ENCODE results near the gene PRELP.
A peak's percentile ranks its signal among the peaks of the same experiment; 100 is the strongest.
"Not testable (repeated sequence)": the region's sequence is repeated elsewhere in the genome, so short reads cannot be mapped to it uniquely, and the experiment has no call there.

PRELP gene

DNA sequence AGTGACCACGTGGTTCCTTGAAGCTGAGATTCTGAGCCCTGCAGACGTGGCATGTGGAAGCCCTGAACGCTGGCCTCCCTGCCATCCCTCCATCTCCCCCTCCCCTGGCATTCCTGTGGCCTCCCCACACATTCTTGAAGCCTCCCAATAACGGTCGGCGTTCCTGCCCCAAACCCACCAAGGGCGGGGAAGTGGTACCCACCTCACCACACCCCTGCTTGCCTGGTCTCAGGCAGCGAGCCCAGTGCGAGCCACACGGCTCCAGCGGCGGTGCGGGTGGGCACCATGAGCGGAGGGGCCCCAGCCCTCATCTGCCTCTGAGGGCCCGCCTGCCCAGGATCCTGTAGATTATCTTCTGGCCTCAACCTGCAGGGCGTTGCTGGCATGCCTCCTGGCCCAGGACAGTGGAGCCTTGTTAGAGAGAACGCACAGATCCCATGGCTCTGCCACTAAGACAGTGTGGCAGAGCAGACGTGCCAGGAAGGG lies 20.6 kb upstream of the PRELP start:
- DNase-seq: no peak

DNA sequence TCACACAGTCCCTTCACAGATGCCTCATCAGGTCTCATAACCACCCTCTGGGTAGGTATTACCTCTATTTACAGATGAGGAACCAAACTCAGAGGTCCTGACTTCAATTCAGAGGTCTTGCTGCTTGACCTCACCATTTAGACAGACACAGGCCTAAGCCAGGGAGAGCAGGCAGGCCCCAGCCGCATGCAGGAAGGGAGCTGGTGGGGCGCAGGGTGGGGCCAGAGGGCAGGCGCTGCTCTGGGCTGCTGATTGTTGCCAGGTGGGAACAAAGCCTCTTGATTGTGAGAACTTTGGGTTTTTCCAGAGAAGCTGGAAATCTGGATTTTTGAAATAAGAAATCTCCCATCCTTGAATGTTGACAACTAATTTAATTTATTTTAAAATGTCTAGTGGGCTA lies 19.9 kb upstream of the PRELP start:
- DNase-seq: no peak

DNA sequence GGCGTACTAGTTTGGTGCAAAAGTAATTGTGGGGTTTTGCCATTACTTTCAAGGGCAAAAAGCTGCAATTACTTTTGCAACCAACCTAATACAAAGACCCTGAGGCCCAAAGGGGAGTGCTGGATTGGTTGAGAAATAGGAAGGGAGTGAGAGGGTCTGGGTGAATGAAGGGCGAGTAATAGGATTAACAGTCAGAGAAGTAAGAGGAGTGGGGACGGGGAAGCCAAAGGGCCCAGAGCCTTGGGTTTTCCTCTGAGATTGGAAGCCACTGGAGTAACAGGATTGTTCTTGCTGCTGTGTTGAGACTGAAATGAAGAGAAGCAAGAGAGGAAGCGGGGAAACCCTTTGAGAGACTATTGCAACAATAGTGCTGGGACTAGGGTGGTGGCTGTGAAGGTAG lies 19.0 kb upstream of the PRELP start:
- DNase-seq: no peak

DNA sequence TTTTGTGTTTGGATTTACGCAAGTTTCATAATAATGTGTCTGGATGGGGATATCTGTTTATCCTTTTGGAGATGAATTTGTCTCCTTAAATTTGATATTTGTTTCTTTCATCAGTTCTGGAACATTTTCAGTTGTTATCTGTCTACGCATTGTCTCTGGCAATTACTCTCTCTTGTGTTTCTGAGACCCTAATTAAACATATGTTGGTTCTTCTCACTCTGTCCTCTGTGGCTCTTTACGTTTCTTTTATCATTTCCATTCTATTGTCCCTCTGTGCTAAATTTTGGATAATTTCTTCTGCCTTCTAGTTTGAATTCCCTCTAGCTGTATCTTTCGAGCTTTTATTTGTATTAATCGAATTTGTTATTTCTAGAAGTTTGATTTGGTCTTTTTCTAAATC lies 17.5 kb upstream of the PRELP start:
- DNase-seq: no peak

DNA sequence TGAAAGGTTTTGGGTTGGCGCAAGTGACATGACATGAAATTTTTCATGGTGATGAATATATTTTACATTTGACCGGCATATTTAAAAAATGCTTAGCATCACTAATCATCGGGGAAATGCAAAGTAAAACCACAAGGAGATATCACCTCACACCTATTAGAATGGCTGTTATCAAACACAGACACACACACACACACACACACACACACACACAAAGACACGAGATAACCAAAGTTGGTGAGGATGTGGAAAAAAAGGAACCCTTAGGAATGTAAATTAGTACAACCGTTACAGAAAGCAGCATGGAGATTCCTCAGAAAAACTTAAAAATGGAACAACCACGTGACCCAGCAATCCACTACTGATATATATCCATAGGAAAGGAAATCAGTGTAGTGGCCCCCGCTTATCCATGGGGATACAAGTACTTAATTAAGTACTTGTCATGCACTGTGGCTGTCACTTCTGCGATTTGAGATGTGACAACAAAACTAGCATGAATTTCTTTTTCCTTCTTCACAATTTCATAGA lies 15.9 kb upstream of the PRELP start:
- peak; percentile 30 for DNase-seq

DNA sequence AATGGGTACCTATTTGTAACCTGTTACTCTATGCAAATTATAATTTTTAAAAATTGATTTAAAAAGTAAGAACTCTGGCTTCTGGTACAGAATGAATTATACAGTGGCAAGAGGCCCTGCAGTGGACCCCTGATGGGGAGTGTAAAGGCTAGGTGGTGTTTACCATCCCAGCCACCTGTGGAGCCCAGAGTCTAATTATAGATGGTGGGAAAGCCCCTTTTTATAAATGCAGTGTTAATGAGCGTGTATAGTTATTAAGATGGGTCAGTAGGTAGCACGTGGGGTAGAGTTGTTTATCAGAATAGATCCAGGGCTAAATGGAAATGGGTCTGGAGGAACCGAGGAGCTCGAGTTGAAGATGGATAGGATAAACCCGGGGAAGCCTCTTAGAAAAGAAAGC lies 13.9 kb upstream of the PRELP start:
- no peak for DNase-seq

DNA sequence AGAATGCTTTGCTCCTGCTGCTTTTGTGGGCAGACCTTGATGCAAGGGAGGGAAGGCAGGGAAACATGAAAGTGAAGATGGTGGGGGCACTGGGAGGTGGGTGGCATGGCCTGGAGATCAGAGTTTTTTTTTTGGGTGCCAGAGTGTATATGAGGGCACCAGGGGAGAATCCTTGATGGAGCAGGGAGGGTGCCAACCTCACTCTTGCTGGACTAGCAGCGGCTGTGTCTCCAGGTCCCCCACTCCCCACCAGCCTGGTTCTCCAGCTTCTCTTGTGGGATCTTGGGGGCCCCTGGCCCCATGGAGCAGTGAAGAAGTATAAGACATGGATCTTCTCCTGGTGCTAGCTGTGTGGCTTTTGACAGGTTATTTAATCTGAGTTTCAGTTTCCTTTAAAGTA lies 13.5 kb upstream of the PRELP start:
- no peak for DNase-seq

DNA sequence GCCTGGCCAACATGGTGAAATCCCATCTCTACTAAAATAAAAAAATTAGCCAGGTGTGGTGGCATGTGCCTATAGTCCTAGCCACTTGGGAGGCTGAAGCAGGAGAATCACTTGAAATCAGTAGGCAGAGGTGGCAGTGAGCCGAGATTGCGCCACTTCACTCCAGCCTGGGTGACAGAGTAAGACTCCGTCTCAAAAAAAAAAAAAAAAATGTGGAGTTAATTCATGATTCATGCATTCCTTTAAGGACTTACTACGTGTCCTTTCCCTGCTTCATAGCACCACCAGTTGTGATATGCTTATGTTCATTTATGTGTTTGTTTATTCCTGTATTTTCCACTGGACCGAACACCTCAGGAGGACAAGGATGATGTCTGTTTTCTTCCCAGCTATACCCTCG lies 12.7 kb upstream of the PRELP start:
- no peak for DNase-seq

DNA sequence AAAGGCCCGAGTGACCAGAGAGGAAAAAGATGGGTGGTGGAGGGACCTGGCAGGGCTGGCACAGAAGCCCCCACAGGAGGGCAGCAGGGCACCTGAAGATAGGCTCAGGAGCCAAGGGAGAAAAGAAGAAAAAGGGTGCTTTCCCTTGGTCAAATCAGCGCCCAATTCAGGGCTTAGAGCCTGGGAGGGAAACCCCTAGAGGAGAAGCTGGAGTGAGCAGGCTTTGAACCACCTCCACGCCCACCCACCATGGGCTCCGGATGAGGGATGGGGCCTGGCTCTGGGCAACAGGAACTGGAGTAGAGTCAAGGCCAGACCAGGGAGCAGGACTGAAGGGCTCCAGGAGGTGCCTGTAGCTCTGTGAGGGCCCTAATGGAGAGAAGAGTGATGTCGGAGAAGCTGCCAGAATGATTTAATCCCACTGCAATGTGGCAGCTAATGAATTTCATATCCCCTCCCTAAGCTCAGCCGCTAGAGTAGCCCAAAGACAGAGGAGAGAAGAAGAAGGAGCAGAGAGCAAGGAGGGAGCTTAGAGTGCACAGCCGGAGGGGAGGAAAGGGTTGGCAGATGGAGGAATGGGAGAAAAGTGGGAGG lies 12.0 kb upstream of the PRELP start:
- no peak for DNase-seq

DNA sequence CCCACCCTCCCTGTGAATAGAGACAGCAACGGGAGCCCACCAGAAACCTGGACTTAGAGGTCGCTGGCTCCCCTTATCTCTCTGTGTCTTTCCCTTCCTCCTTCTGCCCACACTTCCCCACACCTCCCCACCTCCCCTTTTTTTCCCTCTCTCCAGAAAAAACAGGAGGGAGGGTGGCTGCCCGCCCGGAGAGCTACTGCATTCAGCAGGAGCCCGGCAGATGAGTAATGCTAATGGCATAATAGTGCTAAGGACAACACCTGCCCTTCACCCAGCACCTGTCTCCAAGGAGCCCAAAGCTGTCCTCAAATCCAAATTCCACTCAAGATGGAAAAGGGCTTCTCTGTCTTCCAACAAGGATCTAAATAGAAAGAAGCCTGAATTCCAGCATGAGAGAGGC lies 11.4 kb upstream of the PRELP start:
- DNase-seq: no peak

DNA sequence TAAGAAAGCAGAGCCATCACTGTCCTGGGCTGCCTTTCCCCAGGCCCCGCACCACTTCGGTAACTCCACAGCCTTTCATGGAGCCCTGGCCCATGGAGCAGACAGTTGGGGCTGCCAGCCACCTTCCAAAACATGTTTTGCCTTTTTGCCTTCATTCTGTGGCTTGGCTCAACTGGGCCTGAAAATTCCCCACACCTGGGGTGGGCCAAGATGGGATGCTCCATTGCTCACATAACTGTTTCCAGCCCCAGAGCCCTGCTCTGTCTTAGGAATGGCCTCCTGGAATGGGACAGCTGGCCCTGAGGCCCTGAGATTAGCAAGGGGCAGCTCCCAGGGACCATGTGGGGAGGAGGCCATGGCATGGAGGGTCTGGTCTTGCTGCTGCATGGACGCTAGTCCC lies 10.9 kb upstream of the PRELP start:
- DNase-seq: no peak

DNA sequence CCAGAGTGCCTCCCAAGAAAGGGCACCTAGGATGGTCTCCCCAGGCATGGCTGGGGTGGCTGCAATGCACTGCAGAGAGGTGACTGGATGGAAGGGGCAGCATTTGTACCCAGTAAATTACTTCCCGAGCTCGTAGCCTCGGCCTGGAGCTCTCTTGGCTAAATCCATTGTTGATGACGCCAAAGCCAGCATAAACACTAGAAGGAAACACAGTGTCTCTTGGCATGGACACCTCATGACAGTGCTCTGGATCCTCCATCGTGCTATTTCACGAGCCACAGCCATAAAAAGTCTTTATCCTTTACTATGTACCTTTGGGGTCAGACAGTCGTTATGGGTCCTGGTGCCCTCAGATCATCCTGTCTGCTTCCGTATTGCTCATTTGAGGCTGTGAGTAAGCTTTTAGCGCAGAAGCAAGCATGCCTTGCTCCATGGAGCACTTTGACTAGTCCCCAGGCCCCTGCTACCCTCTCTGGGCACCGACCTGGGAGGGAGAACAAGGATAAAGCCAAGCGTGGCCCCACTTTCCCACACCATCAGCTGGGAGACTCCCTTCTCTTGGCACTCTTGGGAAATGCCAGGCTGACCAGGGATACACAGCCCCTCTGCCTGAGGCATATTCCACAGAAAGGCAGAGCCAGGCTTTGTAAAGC lies 10.3 kb upstream of the PRELP start:
- DNase-seq: no peak

DNA sequence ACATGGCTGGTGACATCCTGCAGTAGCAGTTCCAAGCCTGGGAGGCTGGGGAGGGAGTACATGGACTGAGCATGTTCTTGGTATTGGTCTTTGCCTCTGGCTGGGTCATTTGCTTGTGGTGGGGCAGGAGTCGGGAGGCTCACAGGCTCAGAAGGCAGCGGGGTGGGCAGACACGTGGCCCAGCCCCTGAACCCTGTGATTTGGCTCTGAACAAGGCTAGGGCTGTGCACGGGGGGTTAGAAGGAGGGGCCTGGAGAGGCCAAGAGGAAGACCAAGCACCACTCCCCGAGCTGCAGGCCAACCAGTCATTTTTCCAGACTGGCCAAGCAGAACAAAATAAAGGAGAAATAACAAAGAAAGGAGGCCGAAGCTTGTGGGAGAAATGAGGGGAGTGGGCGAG lies 9.7 kb upstream of the PRELP start:
- DNase-seq: no peak

DNA sequence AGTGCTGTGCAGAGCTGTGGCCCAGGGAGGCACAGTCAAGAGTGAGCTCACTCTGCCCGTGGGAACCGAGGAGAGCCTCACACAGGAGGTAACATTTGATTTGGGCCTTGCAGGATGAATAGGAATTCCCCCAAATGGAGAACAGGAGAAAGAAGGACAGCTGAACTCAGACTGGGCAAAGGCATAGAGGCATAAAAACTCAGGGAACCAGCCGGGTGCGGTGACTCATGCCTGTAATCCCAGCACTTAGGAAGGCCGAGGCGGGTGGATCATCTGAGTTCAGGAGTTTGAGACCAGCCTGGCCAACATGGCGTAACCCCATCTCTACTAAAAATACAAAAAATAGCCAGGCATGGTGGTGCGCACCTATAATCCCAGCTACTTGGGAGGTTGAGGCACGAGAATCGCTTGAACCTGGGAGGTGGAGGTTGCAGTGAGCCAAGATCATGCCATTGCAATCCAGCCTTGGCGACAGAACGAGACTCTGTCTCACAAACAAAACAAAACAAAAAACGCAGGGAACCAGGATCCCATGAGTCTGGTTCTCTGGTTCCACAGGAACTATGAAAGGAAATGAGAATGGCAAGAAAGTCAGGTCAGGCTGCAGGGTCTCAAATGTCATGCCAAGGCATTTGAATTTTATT lies 8.6 kb upstream of the PRELP start:
- DNase-seq: not testable (repeated sequence)

DNA sequence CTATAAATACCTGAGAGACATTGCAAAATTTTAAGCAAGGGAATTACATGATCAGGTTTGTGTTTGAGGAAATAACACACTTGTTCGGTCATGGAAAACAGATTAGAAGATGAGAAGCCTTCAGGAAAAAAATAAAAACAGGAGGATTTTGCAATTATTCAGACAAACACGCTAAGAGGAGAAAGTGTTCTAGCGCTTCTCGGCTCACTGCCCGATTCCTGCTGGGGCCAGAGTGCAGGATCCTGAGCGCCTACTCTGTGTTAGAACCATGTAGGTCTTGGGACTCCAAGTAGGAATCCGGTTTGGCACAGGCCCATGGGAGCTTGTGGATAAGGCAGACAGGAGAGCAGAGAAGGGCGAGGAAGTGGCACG lies 8.1 kb upstream of the PRELP start:
- DNase-seq: no peak

DNA sequence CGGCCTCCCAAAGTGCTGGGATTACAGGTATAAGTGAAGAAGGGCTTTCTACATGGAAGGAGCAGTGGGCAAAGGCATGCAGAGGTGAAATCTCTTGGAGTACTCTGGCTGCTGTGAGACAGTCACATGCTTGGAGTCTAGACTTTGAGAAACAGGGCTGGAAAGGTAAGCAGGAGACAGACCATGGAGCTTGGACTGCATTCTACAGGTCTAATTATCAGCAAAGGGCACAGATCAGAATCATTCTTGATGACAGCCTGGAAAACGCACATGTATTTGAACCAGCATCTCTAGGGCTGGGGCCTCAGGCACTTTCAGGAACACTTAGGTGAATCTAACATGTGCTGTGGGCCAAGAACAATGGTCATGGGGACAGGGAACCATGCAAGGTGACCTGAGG lies 7.3 kb upstream of the PRELP start:
- DNase-seq: no peak

DNA sequence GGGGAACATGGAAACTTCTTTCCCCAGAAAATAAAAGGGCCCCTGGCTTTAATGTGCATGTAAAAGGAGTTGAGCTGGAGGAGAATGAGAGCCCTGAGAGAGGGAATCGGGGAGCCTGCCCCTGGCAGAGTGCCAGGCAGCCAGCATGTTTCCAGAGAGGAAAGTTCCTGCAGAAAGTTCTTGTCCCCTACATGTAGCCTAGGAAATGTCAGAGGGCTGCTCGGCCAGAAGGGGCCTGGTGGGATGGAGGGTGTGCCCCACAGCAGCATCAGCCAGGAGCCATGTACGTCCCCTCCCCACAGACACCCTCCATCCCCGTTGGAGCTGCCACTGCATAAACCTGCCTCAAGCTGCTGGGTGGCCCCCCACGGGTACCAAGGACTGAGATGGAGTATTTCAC lies 5.4 kb upstream of the PRELP start:
- DNase-seq: no peak

DNA sequence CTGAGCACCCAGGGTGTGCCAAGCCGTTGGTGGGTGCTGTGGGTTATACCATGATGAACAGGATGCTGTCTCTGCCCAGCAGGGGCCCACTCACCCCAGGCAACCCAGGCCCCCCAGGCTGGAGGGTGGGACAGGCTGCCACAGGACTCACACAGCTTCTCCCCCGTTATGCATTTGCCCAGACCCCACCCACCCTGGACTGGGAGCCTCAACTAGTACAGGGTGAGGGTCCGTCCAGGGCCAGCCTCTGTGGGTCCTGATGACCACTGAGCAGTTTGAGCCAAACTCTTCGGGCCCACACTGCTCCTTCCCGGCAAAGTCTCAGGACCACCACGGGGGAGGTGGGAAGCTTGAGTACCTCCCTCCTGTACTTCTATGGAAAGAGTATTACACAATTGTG lies 3.8 kb upstream of the PRELP start:
- DNase-seq: no peak

DNA sequence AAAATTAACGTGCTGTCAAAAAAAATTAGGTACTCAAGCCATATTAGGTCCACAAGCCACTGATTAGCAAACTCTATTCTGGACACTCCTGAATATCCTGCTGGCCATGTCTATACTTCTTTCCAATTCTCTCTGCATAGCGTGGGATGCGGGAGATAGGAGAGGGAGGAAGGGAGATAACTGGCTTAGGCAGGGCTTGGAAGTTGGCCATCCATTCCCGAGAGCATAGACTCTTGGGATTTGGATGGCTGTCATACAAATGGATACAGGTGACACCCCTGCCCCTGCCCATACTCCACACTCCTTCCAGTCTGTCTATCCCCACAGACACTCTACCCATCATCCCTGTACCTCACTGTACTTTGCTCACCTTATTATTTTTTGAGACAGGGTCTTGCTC lies 2.3 kb upstream of the PRELP start:
- DNase-seq: no peak

DNA sequence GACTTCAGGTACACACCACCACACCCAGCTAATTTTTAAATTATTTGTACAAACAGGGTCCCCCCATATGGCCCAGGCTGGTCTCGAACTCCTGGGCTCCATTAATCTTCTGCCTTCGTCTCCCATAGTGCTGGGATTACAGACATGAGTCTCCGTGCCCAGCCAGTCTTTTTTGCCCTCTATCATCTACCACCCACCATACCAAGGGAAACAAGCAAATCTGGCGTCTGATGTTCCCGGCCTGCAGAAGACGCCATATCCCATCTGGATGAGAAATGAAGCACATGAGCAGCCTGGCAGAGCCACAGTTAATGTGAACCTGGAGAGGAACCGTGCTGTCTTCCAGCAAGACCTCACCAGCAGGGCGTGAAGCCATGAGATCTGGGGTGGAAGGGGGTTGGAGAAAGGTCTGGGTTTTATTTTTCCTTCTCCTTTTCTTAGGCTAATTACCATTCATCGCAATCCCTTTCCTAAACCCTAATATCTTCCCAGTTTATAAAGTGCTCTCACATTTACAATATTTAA lies 1.8 kb upstream of the PRELP start:
- DNase-seq: no peak

DNA sequence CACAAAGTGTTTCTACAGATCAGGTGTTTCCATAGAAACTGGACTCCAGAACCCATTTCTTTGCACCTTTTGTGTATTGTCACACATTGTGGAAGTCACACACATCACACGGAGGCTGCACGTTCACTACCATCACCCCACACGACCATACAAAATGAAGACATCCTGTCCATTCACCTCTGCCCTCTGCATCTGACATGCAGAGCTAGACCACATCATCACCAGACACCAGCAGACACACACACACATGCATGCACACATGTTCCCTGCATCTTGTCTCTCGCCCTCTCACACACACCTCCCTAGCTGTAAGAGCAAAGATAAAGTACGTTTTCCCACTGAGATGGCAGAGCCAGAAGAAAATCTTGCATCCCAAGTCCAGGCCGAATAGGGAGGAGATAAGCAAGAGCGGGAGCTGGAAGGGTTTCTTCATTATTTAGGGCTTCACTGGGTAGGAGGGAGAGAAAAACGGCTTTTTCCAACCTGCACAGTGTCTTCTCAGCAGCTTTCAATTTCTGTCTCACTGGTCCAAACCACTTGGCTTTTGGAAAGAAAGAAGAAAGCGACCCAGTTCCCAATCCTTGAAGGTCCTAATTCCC lies 709 bp downstream of the PRELP start:
- DNase-seq: no peak

DNA sequence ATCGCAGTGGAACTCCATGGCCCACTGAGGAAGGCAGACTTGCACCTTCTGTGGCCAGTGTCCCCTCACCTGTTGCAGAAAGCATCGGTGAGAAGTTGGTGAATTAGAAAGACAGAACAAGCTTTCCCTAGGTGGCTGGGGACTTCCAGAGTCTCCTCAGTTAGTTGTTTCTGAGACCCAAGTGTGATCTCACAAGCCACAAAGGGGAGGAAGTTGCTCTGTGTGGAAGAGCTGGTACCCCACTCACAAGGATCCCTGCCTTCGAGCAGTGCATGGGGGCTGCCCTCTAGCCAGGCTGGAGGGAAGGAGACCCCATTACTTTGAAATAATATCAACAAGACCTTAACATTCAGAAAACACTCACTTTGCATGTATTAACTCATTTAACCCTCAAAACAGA lies 2.1 kb downstream of the PRELP start:
- DNase-seq: no peak

DNA sequence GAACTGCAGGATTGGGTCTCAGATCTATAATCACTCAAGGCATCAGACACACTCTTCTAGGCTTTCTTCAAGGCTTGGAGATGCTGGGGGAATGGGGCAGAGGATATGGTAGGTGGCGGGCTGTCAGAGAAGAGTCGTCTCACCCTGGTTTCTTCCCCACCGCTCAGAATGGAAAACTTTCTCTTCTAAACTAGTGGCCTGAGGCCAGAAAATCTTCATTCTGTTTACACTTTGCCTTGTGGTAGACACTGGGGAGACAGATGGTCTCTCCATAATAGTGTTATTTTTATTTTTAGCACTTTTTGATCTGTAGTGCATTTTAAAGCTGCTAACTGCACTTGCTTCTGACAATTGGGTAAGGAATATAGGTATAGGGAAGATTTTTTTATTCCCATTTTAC lies 2.6 kb downstream of the PRELP start:
- no peak for DNase-seq

DNA sequence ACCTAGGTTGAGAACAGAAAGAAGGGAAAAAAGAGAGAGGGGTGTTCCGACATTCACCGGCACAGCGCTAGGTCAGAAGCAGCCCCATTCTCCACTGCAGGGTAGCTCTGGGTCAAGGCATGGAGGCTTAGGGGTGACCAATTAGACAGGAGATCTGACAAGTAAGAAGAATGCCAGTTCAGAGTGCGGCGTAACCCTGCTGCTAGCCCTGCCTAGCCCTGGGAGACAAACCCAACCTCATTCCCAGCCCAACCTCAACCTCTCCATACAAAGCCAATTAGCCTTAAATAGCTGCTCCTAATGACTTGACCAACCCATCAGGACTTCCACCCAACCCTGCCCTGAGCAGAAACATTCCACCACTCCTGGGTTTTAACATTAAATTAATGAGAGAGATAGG lies 3.4 kb downstream of the PRELP start:
- DNase-seq: no peak
